Islet precursor cell (in vitro differentiated cells): ENCODE results near the gene CPT2.

Source experiments
- DNase-seq: peaks from one replicate; pipeline ENCODE4 v3.0.0-alpha.2; 2018

CPT2 gene

DNA sequence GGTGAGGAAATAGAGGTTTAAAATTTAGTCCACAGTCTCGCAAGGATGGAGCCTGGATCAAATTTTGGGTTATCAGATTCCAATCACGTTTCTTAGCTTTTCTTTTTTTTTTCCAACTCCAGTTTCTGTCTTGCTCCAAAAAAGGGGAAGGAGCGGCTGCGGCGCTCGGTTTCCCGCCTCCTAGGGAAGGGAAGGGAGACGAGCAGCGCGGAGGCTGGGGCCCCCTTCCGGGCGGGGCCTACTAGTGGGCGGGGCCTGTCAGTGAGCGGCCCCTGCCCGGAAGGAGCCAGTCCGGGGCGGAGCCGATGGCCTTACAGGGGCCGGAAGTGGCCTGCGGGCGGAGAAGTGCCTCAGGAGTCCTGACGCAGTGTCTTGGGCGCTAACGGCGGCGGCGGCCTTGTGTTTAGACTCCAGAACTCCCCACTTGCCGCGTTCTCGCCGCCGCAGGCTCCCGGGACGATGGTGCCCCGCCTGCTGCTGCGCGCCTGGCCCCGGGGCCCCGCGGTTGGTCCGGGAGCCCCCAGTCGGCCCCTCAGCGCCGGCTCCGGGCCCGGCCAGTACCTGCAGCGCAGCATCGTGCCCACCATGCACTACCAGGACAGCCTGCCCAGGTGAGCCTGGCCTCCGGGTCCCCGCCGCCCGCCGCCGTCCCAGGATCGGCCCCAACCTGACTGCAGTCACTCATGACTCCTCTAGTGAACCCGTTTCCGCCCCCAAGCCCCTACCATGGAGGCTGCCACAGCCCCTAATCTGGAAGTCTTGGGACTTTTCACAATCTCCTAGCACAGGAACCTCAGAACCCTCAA lies at the start of gene CPT2:
TSS of gene CPT2 (plus strand) at position 340 of the 806 bp plus-strand sequence. CDS start at position 460, 120 bp downstream.
- DNase-seq = peak; percentile 96

DNA sequence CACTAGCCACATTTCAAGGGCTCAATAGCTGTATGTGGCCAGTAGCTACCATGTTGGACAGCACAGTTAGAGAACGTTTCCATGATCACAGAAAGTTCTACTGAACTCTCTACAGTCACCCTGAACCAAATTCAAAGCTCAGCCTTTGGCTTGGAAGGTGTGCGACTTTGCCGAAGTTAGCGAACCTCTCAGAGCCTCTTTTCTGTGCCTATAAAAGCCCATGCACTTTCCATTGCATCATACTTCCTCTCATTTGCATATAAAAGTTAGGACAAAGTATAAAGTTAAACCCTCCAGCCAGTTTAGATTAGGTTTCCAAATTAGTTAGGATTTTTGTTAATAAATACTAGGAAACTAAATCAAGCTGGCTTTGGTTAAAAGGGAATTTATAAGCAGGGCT lies 49.5 kb upstream of the CPT2 start:
- DNase-seq = no peak

DNA sequence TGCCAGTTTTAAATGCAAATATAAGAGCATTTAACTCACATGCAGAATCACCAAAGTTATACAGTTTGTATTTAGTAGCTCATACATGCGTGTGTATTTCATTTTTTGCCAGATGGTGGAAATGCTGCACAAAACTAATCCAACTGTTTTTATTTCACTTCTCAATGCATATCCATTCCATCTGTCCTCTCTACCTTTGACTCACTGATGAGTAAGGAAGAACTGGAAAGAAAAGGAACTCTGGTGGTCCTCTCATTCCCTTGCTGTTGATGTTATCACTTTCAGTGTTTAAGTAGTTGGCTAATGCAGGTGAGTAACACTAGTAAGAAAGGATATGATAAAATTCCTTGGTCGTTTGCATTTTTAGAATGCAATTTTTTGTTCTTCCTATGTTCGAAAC lies 48.5 kb upstream of the CPT2 start:
- no peak for DNase-seq

DNA sequence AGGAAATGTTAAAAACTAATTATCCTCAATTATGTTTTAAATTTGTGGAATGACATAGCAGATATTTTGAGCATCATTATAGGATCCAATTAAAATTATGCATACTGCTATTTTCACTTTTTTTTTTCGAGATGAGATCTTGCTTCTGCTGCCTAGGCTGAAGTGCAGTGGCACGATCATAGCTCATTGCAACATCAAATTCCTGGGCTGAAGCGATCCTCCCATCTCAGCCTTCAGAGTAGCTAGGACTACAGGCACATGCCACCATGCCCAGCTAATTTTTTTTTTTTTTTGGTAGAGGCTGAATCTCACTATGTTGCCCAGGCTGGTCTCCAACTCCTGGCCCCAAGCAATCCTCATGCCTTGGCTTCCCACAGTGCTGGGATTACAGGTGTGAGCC lies 42.9 kb upstream of the CPT2 start:
- DNase-seq = no peak

DNA sequence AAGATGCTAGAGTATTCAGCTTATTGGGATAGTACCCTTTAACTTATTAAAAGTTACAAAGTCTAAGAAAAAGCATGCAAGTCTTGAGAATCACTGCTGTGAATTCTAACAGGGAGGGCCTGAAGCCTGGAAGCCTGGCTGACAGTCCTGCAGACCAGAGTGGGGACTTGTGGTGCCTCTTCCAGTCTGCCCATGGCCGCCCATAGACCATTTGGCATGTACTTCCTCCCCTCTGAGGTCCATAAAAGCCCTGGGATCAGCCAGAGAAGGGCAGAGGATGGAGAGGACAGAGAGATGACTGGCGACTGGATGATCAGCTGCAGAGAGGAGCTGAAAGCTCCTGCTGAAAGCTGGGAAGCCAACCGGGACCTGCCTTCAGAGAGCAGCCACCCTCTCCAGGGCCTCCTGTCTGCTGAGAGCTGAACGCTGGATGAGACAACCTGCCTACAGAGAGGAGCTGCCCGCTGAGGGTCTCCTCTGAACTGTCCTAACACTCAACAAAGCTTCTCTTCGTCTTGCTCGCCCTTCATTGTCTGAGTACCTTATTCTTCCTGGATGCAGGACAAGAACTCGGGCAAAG lies 41.7 kb upstream of the CPT2 start:
- no peak for DNase-seq

DNA sequence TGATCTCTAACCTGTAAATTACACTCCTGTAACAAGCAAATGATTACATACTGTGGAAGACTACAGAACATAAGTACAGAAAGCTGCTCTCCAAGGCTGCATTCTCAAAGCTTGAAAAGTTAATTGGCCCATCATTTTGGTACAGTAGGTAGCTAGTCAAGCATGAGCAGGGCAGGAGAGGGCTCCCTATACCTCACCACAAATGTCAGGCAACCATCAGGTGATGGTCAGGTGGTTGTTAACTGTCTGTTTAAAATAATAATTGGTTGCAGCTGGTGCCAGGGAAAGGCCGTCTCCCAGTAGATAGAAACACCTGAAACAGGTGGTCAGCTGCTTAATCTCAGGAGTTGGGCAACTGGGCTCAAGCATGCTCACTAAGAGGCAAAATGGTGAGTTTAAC lies 41.1 kb upstream of the CPT2 start:
- DNase-seq = no peak

DNA sequence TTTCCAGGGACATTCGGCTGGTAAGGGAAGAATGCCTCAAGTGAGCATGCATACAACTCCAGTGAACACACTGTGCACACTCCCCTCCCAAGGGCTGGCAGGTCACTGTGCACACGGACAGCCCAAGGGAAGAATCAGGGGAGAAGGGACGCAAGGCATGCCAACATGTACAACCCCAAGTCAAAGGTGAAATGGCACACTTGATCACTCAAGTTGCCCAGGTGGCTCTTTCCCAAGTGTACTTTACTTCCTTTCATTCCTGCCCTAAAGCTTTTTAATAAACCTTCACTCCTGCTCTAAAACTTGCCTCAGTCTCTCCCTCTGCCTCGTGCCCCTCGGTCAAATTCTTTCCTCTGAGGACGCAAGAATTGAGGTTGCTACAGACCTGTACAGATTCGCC lies 40.7 kb upstream of the CPT2 start:
- DNase-seq = no peak

DNA sequence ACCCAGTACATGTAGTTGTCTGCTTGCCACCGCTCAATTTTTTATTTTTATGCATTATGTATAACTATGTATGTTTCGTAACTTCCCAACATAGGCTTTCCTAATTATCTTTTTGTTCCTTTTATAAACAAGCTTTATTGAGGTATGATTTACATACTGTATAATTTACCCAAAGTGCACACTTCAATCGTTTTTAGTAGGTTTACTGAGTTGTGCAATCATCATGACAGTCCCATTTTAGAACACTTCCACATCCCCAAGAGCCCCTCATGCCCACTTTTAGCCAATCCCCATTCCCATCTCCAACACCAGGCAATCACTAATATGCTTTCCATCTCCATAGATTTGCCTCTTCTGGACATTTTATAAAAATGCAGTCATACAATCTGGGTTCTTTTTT lies 39.8 kb upstream of the CPT2 start:
- DNase-seq = no peak

DNA sequence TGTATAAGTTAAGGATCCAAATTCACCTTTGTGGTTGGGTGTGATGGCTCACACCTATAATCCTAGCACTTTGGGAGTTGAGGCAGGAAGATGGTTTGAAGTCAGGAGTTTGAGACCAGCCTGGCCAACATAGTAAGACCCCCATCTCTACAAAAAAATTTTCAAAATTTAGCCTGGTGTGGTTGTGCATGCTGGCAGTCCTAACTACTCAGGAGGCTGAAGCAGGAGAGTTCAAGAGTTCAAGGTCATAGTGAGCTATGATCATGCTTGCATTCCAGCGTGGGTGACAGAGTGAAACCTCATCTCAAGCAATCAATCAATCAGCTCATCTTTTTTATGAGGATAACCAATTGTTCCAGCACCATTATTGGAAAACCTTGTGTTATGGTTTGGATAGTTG lies 37.7 kb upstream of the CPT2 start:
- no peak for DNase-seq

DNA sequence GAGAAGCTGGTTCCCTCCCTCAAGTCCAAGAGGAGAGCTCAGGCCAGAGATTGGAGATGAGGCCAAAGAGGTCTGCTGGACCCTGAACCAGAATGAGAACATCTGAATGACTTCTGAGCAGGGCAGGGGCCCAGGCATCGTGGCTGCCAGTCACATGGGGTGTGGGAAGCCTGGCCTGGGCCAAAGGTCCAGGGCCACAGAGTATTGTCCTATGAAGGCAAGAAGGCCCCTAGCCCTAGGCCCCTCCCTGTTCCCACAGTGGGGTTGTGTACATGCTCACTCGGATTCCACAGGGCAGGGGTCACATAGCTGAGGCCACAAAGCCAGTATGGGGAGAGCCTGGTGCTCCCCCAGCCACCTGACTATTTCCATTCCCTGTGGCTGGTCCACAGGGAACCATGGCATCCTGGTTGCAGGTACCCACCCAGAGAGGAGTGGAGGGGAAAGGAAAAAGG lies 35.7 kb upstream of the CPT2 start:
- no peak for DNase-seq

DNA sequence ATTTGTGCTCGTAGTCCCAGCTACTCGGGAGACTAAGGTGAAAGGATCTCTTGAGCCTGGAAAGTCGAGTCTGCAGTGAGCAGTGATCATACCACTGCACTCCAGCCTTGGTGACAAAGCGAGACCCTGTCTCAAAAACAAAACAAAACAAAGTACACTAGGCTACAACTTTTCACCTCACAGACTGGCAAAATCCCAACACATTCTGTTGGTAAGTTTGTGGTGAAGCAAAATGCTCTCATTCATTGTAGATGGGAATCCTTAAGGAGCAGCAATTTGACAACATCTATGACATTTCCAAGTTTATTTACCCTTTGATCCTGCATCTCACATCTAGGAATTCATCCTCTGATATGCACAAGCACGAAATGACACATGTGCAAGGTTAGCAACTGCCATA lies 34.0 kb upstream of the CPT2 start:
- no peak for DNase-seq

DNA sequence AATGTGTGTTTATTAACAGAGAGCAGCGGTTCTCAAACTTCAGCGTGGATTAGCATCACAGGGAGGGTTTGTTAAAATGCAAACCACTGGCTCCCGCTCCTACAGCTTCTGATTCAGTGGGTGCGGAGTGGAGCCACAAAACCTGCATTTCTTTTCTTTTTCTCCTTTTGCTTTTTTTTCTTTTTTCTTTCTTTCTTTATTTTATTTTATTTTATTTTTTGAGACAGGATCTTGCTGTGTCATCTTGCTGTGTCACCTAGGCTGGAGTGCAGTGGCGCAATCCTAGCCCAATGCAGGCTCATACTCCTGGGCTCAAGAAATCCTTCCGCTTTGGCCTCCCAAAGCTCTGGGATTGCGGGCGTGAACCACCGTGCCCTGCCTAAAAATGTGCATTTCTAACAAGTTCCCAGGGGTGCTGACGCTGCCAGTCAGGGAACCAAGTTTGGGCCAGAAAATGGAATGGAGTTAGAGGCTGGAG lies 33.3 kb upstream of the CPT2 start:
- no peak for DNase-seq

DNA sequence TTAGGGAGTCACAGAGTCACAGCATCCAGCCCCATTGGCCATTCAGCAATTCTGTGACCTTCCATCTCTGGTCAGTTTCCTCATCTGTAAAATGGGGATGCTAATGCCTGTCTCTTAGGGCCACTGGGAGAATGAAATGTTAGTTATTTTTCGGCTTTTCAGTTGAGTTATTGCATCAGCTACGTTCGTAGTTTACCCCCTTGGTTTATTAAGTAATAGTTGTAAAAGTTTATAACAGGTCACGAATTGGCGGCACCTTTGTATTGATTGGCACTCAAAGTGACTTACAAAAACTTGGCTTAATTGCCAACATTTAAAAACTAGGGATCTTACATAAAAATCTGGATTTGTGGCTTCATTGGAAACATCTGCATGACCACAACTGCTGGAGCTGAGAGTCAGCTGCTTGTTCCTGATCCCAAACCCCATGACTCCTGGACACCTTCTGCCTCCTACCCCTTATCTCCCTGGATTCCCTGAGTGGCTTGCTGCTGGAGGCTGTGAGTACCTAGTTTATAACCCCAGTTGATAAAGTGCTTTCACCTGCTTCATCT lies 31.1 kb upstream of the CPT2 start:
- DNase-seq = no peak

DNA sequence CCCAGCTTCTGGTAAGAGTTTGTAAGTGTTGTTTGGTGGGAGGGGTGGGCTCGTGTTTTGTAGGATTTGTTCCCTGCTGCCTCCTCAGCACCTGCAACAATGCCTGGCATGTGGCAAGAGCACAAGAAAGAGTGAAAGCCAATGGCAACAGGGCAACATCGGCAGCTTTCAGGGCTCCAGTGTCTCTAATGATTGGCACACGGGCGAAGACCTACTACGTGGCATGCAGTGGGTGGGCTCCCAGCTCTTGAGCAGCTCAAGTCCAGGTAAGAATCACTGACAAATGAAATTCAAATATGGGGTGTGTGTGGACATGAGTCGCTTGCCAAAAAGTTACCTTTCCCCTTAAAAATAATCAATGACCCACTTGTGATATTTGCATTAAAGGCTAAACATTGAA lies 30.3 kb upstream of the CPT2 start:
- DNase-seq = no peak

DNA sequence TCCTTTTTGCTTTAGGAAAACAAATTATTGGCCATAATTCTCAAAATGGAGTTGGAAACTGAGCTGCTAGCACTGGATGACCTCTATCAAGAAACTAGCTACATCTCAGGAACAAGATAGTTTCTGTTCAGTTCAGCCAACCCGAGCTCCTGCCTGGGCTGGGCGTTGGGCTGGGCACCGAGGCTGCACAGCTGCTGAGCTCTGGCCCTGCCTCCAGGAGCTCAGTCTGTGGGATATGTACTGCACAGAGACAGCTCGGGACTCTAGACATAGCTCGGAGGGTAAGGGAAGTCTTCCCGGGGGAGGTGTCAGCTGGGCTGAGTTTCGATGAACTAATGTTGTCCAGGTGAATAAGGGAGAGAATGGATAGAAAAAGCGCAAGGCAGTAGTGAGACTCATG lies 29.7 kb upstream of the CPT2 start:
- DNase-seq = no peak

DNA sequence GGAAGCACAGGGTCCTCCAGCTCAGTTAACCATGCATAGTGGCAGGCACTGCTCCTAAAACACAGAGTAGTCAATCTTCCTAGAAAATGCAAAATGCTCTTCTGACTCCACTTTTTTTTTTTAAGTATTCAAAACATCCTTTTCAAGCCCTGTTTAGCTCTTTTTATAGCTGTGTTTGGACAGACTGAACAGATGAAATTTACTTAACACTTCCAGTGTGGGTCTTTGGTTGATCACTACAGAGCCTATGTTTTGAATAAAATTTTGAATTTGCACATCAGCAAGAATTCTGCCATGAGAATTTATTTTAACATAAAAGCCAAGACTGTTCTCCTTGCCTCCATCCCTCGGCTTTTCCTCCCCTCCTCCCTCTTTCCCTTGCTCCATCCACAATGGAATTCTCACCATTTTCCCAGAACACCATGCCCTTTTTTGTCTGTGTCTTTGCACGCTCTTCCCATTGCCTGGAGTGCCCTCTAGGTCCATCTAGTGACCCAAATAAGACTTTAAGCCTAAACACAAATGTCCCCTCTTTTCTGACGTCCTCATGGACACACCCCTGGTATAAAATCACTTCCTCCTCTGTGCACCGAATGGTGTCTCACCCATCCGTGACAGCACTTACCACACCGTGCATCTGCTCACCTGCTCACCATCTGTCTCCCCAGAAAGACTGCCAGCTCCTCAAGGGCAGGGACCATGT lies 24.0 kb upstream of the CPT2 start:
- DNase-seq = no peak

DNA sequence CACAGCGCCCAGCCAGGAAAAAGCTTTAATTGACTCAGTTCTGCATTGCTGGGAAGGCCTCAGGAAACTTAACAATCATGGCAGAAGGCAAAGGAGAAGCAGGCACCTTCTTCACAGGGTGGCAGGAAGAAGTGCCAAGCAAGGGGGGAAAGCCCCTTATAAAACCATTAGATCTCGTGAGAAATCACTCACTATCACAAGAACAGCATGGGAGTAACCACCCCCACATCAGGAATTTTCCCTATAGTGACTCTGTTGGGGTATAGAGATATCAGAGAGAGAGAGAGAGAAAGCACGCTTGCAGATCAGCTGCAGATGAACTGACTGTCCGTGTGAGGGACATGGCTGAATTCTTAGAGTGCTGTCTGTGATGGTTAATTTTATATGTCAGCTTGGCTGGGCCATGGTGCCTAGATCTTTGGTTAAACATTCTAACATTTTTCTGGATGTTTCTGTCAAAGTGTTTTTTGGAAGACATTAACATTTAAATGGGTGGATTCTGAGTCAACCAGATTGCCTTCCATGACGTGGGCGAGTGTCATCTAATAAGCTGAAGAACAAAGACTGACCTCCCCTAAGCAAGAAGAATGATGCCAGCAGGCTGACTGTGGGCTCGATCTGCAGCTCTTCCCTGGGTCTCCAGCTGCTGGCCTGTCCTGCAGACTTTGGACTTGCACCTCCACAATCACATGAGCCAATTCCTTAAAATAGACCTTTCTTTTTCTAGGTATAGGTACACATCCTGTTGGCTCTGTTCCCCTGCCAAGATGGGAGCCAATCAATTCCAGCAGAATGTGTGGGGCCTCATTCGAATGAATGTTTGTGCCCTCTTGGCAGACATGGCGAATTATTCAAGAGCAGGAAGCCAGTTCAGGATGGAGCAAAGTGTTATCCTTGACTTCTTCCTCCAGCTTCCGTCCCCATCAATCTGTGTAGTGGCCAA lies 21.4 kb upstream of the CPT2 start:
- no peak for DNase-seq

DNA sequence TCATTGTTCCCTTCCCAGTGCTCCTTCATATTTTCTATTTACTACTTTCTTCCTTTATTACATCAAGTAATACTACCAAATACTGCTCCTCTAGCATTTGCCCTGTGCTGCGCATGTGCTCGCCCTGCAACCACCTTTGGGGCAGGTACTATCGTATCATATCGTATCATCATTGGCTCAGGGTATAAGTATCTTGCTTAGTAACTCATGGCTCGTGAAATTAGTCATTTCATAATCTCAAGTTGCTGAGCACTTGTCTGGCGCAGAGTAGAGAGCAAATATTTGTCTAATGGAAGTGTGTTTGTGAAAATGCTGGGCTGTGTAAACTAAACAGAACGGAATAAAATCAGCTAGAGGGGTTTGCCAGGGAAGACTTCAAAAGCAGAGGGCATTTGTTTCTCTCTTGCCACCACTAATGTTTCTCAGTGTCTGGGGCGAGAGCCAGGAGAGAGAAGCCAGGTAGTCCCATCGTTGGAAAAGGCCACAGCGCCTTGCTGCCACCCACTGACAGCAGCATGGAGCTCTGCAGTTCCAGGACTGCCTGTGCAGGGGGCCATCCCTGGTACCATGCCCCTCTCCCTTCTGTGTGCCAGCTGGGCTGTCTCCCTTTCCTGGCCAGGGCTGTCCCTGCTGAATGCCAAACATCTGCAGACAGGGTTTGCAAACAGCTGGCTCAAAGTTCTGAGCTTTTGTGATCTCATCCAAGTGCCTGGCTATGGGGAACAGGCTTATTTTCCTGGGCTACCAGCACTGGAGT lies 20.0 kb upstream of the CPT2 start:
- no peak for DNase-seq

DNA sequence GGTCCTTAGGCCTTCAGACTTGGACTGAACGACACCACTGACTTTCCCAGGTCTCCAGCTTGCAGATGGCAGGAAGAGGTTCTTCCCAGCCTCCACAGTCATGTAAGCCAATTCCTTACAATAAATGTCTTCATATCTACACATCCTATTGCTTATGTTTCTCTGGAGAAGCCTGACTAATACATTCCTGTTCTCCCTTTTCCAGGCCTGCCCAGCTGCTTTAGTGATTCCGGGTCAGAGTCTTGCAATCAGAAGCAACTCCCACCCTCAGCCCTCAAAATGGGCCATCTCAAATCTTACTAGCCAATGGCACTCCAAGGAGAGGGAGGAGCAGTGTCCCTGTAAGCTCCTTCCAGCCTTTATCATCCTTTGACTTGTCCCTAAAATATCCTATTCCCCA lies 16.4 kb upstream of the CPT2 start:
- no peak for DNase-seq

DNA sequence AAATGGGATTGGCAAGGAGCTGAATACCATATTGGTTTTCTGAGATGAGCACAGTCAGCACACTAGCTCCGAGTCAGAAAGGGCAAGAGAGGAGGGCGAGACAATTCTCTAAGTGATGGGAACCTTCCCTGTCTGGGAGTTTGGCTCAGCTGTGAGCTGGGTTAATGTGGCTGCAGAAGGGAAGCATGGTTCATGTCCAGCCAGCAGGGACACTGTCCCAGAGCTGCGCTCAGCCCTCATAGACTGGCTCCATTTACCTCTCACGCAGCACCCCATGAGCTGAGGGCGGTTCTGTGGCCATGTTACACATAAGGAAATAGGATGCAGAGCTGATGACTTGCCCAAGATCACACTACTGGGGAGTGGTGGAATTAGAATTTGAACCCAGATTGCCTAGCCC lies 15.7 kb upstream of the CPT2 start:
- DNase-seq = no peak

DNA sequence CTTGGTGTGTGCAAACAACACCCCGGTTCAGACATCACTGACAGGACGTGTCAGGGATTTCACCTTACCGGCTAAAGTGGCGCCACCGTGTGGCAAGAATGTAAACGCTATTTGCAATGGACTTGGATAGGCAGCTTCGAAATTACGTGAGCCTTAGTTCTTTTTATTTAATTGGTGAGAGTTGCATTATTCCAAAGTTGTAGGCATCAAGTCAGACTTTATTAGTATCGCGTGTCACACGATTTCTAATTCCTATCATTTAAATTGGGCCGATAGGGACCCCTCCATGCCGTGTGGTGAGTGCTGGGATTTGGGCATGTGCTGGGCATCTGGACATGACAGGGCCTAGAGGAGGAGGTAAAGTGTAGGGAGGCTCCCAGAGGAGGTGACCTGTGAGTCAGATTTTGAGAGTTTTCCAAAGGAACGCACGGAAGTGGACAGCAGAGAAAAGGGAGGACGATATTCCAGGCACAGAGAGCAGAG lies 14.5 kb upstream of the CPT2 start:
- DNase-seq = peak; percentile 82

DNA sequence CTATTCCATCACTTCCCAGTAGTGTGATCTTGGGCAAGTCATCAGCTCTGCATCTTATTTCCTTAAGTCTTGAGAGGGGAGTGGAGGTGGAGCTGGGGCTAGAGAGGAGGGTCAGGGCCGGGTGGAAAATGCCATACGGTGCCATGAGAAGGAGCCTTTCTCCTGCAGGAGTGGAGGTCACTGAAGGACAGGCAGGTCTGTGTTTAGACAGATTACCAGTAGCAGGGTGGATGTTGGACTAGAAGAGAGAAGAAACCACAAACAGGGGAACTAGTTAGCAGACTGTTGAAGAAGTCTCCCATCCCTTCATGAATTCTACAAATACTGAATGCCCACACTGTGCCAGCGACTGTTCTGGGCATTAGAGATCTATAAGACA lies 13.9 kb upstream of the CPT2 start:
- no peak for DNase-seq
